Hepatocyte (in vitro differentiated cells): Measurements from ENCODE around the gene STAT5A.

ENCODE experiments used
- EZH2 ChIP-seq: fragments of 200-600 bp; sonication (generic); IDR thresholded peaks from 2 replicates; pipeline ENCODE4 v1.6.1; 2016; ENCODE audit warnings: antibody characterized with exemption, mild to moderate bottlenecking, borderline replicate concordance
- EZH2phosphoT487 ChIP-seq: fragments of 200-600 bp; sonication (generic); IDR thresholded peaks from one replicate; pipeline ENCODE4 v1.6.1; 2018; ENCODE audit warnings: antibody characterized with exemption, mild to moderate bottlenecking, low read depth, moderate library complexity; ENCODE audit not compliant: unreplicated experiment, severe bottlenecking
- TF ChIP-seq, protein P1 (sequence below): fragments of 200-600 bp; sonication (generic); IDR thresholded peaks from 2 replicates; pipeline ENCODE4 v1.5.1; 2016; ENCODE audit warnings: antibody characterized with exemption, mild to moderate bottlenecking; ENCODE audit not compliant: poor library complexity

GRCh38 chr17:42272162-42272907 lies 16.0 kb upstream of the STAT5A start:
- TF ChIP-seq, protein P1, sequence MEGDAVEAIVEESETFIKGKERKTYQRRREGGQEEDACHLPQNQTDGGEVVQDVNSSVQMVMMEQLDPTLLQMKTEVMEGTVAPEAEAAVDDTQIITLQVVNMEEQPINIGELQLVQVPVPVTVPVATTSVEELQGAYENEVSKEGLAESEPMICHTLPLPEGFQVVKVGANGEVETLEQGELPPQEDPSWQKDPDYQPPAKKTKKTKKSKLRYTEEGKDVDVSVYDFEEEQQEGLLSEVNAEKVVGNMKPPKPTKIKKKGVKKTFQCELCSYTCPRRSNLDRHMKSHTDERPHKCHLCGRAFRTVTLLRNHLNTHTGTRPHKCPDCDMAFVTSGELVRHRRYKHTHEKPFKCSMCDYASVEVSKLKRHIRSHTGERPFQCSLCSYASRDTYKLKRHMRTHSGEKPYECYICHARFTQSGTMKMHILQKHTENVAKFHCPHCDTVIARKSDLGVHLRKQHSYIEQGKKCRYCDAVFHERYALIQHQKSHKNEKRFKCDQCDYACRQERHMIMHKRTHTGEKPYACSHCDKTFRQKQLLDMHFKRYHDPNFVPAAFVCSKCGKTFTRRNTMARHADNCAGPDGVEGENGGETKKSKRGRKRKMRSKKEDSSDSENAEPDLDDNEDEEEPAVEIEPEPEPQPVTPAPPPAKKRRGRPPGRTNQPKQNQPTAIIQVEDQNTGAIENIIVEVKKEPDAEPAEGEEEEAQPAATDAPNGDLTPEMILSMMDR: no peak
- TF ChIP-seq EZH2 (no peak), EZH2phosphoT487 (no peak)
